Upper lobe of right lung (tissue), 1 donor: Measurements from ENCODE around the gene ERGIC3. TPM values are rescaled to one million over a fixed set of nuclear protein-coding genes. Genes with fewer than 3 reads are reported as not detected.
"Not testable (repeated sequence)": the region's sequence is repeated elsewhere in the genome, so short reads cannot be mapped to it uniquely, and the experiment has no call there.

ENCODE experiments used
- ATAC-seq: fragments of 200-7000 bp; cut with Tn5 transposase; one replicate; pipeline ENCODE4 v1.9.1; 2020; ENCODE audit warnings: mild to moderate bottlenecking, moderate library complexity
- DNase-seq: peaks from one replicate; pipeline ENCODE4 v3.0.0-alpha.2; 2020
- H3K27ac ChIP-seq: fragments of 200-600 bp; one replicate; pipeline ENCODE4 v1.8.0; 2022
- H3K27me3 ChIP-seq: fragments of 200-600 bp; one replicate; pipeline ENCODE4 v1.8.0; 2022; ENCODE audit warnings: mild to moderate bottlenecking
- H3K36me3 ChIP-seq: fragments of 200-600 bp; one replicate; pipeline ENCODE4 v1.8.0; 2022
- H3K4me1 ChIP-seq: fragments of 200-600 bp; one replicate; pipeline ENCODE4 v1.8.0; 2022
- H3K4me3 ChIP-seq: fragments of 200-600 bp; one replicate; pipeline ENCODE4 v1.8.0; 2022; ENCODE audit warnings: mild to moderate bottlenecking
- H3K9me3 ChIP-seq: fragments of 200-600 bp; one replicate; pipeline ENCODE4 v1.8.0; 2022
- intact Hi-C: fragments of 100-400 bp; cut with DNase I; formaldehyde crosslinking; loops from one replicate; pipeline ENCODE4 v1.11.0; 2022
- total RNA-seq: library from RNA; stranded (reverse); fragmentation: NEBNext Ultra II Directional; extraction: Animal tissue kit (Norgen Biotek cat#: 25700); gene quantifications from one replicate; pipeline ENCODE4 v1.2.1, GENCODE V29; 2021
- TF ChIP-seq, protein P1 (sequence below): fragments of 200-600 bp; IDR thresholded peaks from one replicate; pipeline ENCODE4 v1.8.0; 2022; ENCODE audit warnings: antibody characterized with exemption
- donor health status: DM: no; HTN: yes; CAD: no; lungs with severe emphysema.

Gene ERGIC3
- total RNA-seq, 1 donor from 2014 or later = 179 TPM

DNA sequence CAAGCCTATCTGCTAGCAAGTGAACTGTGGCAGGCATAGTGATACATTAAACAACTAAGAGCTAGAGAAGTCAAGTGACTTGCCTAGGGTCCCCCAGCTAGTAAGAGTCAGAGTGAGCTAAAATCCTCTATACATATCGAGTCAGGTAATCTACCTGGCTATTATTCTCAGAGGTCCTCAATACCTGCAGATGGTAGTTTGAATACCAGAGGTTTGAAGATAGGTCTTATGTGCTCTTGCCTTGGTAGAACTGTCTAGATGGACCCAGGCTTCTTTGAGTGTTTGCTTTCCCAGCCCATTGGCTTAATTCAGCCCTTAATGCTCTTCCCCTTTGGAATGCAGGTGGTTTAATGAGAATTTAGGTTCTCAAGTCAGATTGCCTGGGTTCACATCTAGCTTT is 1.1 kb downstream of the ERGIC3 start:
- H3K27ac ChIP-seq = no peak overlapping the region
- H3K4me1 ChIP-seq = peaks cover 4% of the 10 kb centered on the region
- no peaks in the 10 kb centered on the region for H3K27me3 ChIP-seq
- H3K9me3 ChIP-seq = no peaks in the 10 kb centered on the region
- H3K4me3 ChIP-seq = no peak overlapping the region
- no peak for DNase-seq
- intact Hi-C loops = no loop called here
- ATAC-seq = no peak
- TF ChIP-seq, protein P1, sequence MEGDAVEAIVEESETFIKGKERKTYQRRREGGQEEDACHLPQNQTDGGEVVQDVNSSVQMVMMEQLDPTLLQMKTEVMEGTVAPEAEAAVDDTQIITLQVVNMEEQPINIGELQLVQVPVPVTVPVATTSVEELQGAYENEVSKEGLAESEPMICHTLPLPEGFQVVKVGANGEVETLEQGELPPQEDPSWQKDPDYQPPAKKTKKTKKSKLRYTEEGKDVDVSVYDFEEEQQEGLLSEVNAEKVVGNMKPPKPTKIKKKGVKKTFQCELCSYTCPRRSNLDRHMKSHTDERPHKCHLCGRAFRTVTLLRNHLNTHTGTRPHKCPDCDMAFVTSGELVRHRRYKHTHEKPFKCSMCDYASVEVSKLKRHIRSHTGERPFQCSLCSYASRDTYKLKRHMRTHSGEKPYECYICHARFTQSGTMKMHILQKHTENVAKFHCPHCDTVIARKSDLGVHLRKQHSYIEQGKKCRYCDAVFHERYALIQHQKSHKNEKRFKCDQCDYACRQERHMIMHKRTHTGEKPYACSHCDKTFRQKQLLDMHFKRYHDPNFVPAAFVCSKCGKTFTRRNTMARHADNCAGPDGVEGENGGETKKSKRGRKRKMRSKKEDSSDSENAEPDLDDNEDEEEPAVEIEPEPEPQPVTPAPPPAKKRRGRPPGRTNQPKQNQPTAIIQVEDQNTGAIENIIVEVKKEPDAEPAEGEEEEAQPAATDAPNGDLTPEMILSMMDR = no peak
- H3K36me3 ChIP-seq = peaks cover 17% of the 10 kb centered on the region

GRCh38 chr20:35544436-35544835 is 2.6 kb downstream of the ERGIC3 start:
- DNase-seq (no peak), ATAC-seq (no peak)
- TF ChIP-seq, protein P1 = no peak
- Histone ChIP-seq H3K4me1 (peaks cover 4% of the 10 kb centered on the region), H3K27ac (no peak overlapping the region), H3K36me3 (peaks cover 32% of the 10 kb centered on the region), H3K4me3 (no peak overlapping the region), H3K27me3 (no peaks in the 10 kb centered on the region), H3K9me3 (no peaks in the 10 kb centered on the region)
- intact Hi-C loops = no loop called here

- DNase-seq, ATAC-seq, H3K27me3 ChIP-seq, H3K4me1 ChIP-seq, H3K27ac ChIP-seq, intact Hi-C loops, H3K9me3 ChIP-seq, H3K4me3 ChIP-seq: not testable (repeated sequence)
- peaks cover 37% of the 10 kb centered on the region for H3K36me3 ChIP-seq
Observed at GRCh38 chr20:35544941-35545340, 3.1 kb downstream of the ERGIC3 start.

DNA sequence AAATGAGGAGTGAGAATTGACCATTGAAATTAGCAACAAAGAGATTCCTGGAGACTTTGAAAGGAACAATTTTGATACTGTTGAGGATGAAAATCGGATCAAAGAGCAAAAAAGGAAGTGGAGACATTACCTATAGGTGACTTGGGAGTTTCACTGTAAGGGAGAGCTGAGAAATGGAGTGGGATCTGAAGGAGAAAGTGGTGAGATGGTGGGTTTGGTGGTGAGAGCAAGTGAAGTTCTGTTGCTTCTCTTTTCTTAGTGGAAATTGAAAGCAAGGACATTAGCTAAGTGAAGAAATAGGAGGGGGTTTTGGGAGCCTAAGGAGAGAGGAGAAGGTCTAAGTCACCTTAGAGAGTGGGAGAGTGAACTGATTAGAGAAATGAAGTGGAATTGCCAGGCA is 4.2 kb downstream of the ERGIC3 start:
- intact Hi-C loops = no loop called here
- no peak for DNase-seq
- ATAC-seq = no peak
- Histone ChIP-seq H3K27me3 (no peaks in the 10 kb centered on the region), H3K27ac (no peak overlapping the region), H3K36me3 (peaks cover 48% of the 10 kb centered on the region), H3K4me3 (no peak overlapping the region), H3K9me3 (no peaks in the 10 kb centered on the region), H3K4me1 (peaks cover 3% of the 10 kb centered on the region)
- TF ChIP-seq, protein P1 = no peak

DNA sequence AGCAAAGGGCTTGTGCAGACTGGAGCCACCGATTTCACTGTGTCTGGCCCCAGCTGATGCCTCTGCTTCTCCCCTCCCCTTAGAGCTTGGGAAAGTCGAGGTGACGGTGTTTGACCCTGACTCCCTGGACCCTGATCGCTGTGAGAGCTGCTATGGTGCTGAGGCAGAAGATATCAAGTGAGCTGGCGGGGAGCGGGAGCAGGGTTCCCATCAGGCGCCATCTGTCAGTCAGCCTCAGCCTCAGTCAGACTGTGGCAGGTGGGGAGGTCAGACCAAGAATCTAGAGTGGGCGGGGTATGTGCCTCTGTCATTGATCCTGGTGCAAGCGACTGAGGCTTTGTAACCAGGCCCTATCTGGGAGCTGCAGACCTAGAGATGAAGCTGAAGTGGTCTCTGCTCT is 5.5 kb downstream of the ERGIC3 start:
- Histone ChIP-seq H3K4me3 (no peak overlapping the region), H3K36me3 (peaks cover 59% of the 10 kb centered on the region), H3K27me3 (no peaks in the 10 kb centered on the region), H3K9me3 (no peaks in the 10 kb centered on the region), H3K4me1 (no peaks in the 10 kb centered on the region), H3K27ac (no peak overlapping the region)
- DNase-seq (no peak), ATAC-seq (no peak)
- intact Hi-C loops = no loop called here
- TF ChIP-seq, protein P1 = no peak

GRCh38 chr20:35551503-35551902 is 9.6 kb downstream of the ERGIC3 start:
- DNase-seq = no peak
- no peak for ATAC-seq
- Histone ChIP-seq H3K9me3 (no peaks in the 10 kb centered on the region), H3K27me3 (no peaks in the 10 kb centered on the region), H3K4me1 (no peaks in the 10 kb centered on the region), H3K36me3 (peaks cover 84% of the 10 kb centered on the region), H3K4me3 (no peak overlapping the region), H3K27ac (no peak overlapping the region)
- intact Hi-C loops = no loop called here
- TF ChIP-seq, protein P1 = no peak
